LHCN-M2 (cell line): ENCODE data around the gene PYCR2. TPM values are rescaled to one million over a fixed set of nuclear protein-coding genes. Genes with fewer than 3 reads are reported as not detected.
A peak's percentile ranks its signal among the peaks of the same experiment; 100 is the strongest.
"Not testable (repeated sequence)": the region's sequence is repeated elsewhere in the genome, so short reads cannot be mapped to it uniquely, and the experiment has no call there.

Experiments
- DNase-seq: peaks from one replicate; pipeline ENCODE4 v3.0.0-alpha.2; 2012; ENCODE audit warnings: low read depth
- total RNA-seq: library from RNA; depleted of rRNA; stranded (reverse); fragments of >200 nt; gene quantifications from 2 replicates; pipeline ENCODE4 v1.2.3, GENCODE V29; 2014

The PYCR2 gene
- total RNA-seq, 1 experiment from 2014 or later = 77.4 TPM

- DNase-seq = no peak
Observed at GRCh38 chr1:225942574-225942973, 18.5 kb upstream of the PYCR2 start.

- no peak for DNase-seq
Observed at GRCh38 chr1:225941942-225942222, 17.8 kb upstream of the PYCR2 start.

GRCh38 chr1:225941187-225941941 is 17.3 kb upstream of the PYCR2 start, which contains the start of gene LEFTY2:
TSS of gene LEFTY2 (minus strand) at chr1:225941220. CDS start at chr1:225941140, 80 bp downstream.
- no peak for DNase-seq

GRCh38 chr1:225940385-225941151 is 16.5 kb upstream of the PYCR2 start:
- no peak for DNase-seq

GRCh38 chr1:225939939-225940310 is 15.9 kb upstream of the PYCR2 start:
- DNase-seq = not testable (repeated sequence)

GRCh38 chr1:225939097-225939938 is 15.3 kb upstream of the PYCR2 start:
- DNase-seq = not testable (repeated sequence)

- no peak for DNase-seq
Observed at GRCh38 chr1:225937048-225937968, 13.3 kb upstream of the PYCR2 start.

- DNase-seq = no peak
Observed at GRCh38 chr1:225936523-225936922, 12.5 kb upstream of the PYCR2 start.

- DNase-seq = not testable (repeated sequence)
Observed at GRCh38 chr1:225936086-225936485, 12.0 kb upstream of the PYCR2 start.

GRCh38 chr1:225934711-225935110 is 10.7 kb upstream of the PYCR2 start:
- DNase-seq = peak; percentile 10

- DNase-seq = peak; percentile 49
Observed at GRCh38 chr1:225933072-225933471, 9.0 kb upstream of the PYCR2 start.

- no peak for DNase-seq
Observed at GRCh38 chr1:225931270-225932136, 7.5 kb upstream of the PYCR2 start.

- no peak for DNase-seq
Observed at GRCh38 chr1:225930566-225930965, 6.5 kb upstream of the PYCR2 start.

GRCh38 chr1:225929462-225929861 is 5.4 kb upstream of the PYCR2 start:
- not testable (repeated sequence) for DNase-seq

- DNase-seq = no peak
Observed at GRCh38 chr1:225928186-225929175, 4.4 kb upstream of the PYCR2 start.

GRCh38 chr1:225926551-225927113 is 2.6 kb upstream of the PYCR2 start:
- DNase-seq = peak; percentile 20

- DNase-seq = no peak
Observed at GRCh38 chr1:225923381-225923691, 714 bp downstream of the PYCR2 start.
